ENCODE results near the gene HUS1.

- no peak for TF ChIP-seq CTCF (IDR thresholded peaks at IDR 0.05)
- TF ChIP-seq POLR2A (IDR thresholded peaks at IDR 0.05): no peak
- no peak for TF ChIP-seq EP300 (IDR thresholded peaks at IDR 0.05)
Observed at GRCh38 chr7:48028938-48029337, 49.5 kb upstream of the HUS1 start, which contains the start of gene SUN3.
